ENCODE results near the gene SMIM33.
A peak's percentile ranks its signal among the peaks of the same experiment; 100 is the strongest.
"Not testable (repeated sequence)": the region's sequence is repeated elsewhere in the genome, so short reads cannot be mapped to it uniquely, and the experiment has no call there.

SMIM33 gene

GRCh38 chr5:139470821-139471300 is at the start of gene SMIM33:
Gene SMIM33 (plus strand): TSS chr5:139471004. CDS start chr5:139471122, 118 bp downstream.
- DNase-seq (ENCODE audit: low spot score), result no peak

- peak; percentile 71 for DNase-seq (ENCODE audit: low spot score)
Observed at GRCh38 chr5:139422307-139422893, 48.4 kb upstream of the SMIM33 start.

GRCh38 chr5:139425497-139425896 is 45.3 kb upstream of the SMIM33 start:
- DNase-seq (ENCODE audit: low spot score), result no peak

GRCh38 chr5:139426203-139426885 is 44.5 kb upstream of the SMIM33 start:
- no peak for DNase-seq (ENCODE audit: low spot score)

GRCh38 chr5:139430015-139430414 is 40.8 kb upstream of the SMIM33 start:
- DNase-seq (ENCODE audit: low spot score), result no peak

GRCh38 chr5:139431706-139432105 is 39.1 kb upstream of the SMIM33 start:
- no peak for DNase-seq (ENCODE audit: low spot score)

GRCh38 chr5:139435676-139436075 is 35.1 kb upstream of the SMIM33 start:
- no peak for DNase-seq (ENCODE audit: low spot score)

- no peak for DNase-seq (ENCODE audit: low spot score)
Observed at GRCh38 chr5:139438707-139439012, 32.1 kb upstream of the SMIM33 start.

- DNase-seq (ENCODE audit: low spot score), result peak; percentile 96
Observed at GRCh38 chr5:139439013-139439903, 31.5 kb upstream of the SMIM33 start, which contains the start of gene DNAJC18. Gene DNAJC18 (minus strand): TSS chr5:139439525. CDS start chr5:139439445, 80 bp downstream.

- DNase-seq (ENCODE audit: low spot score), result not testable (repeated sequence)
Observed at GRCh38 chr5:139440416-139440815, 30.4 kb upstream of the SMIM33 start.

- DNase-seq (ENCODE audit: low spot score), result no peak
Observed at GRCh38 chr5:139443831-139444453, 26.9 kb upstream of the SMIM33 start.

GRCh38 chr5:139445325-139446170 is 25.3 kb upstream of the SMIM33 start:
- no peak for DNase-seq (ENCODE audit: low spot score)

GRCh38 chr5:139446956-139447779 is 23.6 kb upstream of the SMIM33 start:
- no peak for DNase-seq (ENCODE audit: low spot score)

- no peak for DNase-seq (ENCODE audit: low spot score)
Observed at GRCh38 chr5:139451176-139451575, 19.6 kb upstream of the SMIM33 start.

GRCh38 chr5:139451878-139452660 is 18.7 kb upstream of the SMIM33 start:
- DNase-seq (ENCODE audit: low spot score), result no peak

GRCh38 chr5:139453683-139454567 is 16.9 kb upstream of the SMIM33 start:
- DNase-seq (ENCODE audit: low spot score), result no peak

GRCh38 chr5:139454568-139455290 is 16.1 kb upstream of the SMIM33 start:
- DNase-seq (ENCODE audit: low spot score), result no peak

GRCh38 chr5:139456776-139457175 is 14.0 kb upstream of the SMIM33 start:
- DNase-seq (ENCODE audit: low spot score), result no peak
